GM12872 (cell line): Measurements from ENCODE around the gene ATP5PO.

Source experiments
- TF ChIP-seq, protein P1 (sequence below): IDR thresholded peaks from 3 replicates; pipeline ENCODE4 v1.5.1; 2011; ENCODE audit warnings: low read depth, mild to moderate bottlenecking, low read length, moderate library complexity; ENCODE audit not compliant: insufficient read depth

ATP5PO gene

GRCh38 chr21:33902349-33902748, 13.3 kb downstream of the ATP5PO start:
- TF ChIP-seq, protein P1, sequence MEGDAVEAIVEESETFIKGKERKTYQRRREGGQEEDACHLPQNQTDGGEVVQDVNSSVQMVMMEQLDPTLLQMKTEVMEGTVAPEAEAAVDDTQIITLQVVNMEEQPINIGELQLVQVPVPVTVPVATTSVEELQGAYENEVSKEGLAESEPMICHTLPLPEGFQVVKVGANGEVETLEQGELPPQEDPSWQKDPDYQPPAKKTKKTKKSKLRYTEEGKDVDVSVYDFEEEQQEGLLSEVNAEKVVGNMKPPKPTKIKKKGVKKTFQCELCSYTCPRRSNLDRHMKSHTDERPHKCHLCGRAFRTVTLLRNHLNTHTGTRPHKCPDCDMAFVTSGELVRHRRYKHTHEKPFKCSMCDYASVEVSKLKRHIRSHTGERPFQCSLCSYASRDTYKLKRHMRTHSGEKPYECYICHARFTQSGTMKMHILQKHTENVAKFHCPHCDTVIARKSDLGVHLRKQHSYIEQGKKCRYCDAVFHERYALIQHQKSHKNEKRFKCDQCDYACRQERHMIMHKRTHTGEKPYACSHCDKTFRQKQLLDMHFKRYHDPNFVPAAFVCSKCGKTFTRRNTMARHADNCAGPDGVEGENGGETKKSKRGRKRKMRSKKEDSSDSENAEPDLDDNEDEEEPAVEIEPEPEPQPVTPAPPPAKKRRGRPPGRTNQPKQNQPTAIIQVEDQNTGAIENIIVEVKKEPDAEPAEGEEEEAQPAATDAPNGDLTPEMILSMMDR = no peak

- TF ChIP-seq, protein P1 = peak; percentile 49; the same call in 2 of the 3 replicates
Measured at GRCh38 chr21:33901412-33902288, 14.0 kb downstream of the ATP5PO start.

GRCh38 chr21:33899199-33899598, 16.4 kb downstream of the ATP5PO start:
- TF ChIP-seq, protein P1 = no peak

DNA sequence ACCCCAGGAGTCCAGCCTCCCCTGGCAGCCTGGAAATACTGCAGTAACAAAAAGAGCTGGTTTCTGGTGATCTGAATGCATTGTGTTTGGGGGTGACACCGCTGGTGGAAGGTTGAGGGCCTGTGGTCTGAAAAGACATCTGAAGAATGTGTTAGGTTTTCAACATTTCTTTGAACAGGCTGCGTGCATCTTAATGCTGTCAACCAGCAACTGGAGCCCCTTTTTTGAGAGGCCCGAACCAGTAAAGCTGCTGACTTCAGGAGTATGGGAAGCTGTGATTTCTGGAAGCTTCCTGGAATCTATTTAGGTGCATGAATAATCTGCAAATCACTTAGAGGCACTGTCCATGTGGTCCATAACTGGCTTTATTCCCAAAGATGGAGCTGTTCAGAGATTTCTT, 17.0 kb downstream of the ATP5PO start:
- TF ChIP-seq, protein P1 = no peak

DNA sequence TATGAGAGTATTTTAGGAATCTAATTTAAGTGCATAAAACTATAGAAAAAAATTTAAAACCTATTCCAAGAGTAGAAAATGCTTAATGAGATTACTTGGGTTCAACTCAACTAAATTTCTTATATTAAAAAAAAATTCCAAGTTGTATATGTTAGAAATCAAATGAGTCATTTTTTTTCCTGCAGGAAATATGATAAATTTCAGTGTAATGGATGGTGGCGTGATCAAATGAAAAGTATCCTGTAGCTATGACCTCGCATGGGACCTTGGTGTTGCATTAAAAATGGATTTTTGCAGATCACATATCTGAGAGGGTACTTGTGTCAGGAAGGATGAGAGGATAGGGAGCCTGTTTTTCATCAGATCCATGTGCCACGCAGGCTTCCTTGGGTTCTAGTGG, 17.9 kb downstream of the ATP5PO start:
- TF ChIP-seq, protein P1 = no peak

DNA sequence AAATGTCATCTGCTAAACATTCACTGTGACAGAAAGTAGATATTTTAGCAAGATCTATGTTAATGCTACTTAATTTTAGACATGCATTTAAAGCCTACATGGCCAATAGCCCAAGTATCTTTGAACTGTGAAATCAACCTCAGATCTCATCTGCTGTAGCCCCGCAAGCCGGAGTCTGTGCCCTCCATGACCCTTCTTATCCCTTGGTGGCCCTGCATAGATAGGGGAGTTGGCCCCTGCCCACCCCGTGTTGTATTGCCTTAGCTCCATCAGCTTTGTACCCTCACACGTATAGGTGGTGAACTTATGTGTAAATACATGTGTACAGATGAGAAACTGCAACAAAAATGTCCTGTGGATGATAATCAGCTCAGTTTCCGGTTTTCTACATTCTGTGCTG, 18.5 kb downstream of the ATP5PO start:
- TF ChIP-seq, protein P1 = no peak

DNA sequence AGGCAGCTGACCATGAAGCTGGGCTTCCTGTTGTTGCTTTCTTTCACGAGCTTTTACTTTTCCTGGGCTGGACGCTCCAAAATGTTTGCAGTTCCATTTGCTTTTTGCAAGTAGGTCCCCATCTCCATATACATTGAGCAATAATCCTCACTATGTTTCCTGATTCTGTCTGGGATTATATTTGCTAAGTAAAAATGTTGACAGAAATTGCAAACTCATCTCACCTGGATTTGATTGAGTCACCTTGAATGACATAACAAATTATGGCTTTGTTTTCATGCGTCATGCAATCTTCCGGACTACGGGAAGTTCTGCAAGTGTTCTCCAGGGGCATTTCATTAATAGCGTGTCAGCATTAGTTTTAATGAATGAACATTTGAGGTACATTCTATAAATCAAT, 18.9 kb downstream of the ATP5PO start:
- TF ChIP-seq, protein P1 = no peak
